Natural killer cell (primary cell): ENCODE measurements around the gene TRMT1. TPM values are rescaled to one million over a fixed set of nuclear protein-coding genes. Genes with fewer than 3 reads are reported as not detected.

Source experiments
- ATAC-seq, 3 donors: fragments of 150-1000 bp in 2 of 3; fragments of 200-7000 bp in 1 of 3; cut with Tn5 transposase; 1 replicate in 1 of 3; 2 replicates in 2 of 3; pipeline ENCODE4 v1.10.0; 2021; ENCODE audit warnings: mild to moderate bottlenecking in 2 of 3, moderate library complexity in 2 of 3
- DNase-seq, 2 donors: peaks; one replicate each; pipeline versions ENCODE4 v3.0.0 to v3.0.0-alpha.2; 2013 to 2021; ENCODE audit warnings: mixed read lengths in 1 of 2
- H3K27ac ChIP-seq: one replicate; pipeline ENCODE4 v1.5.1; 2013; ENCODE audit warnings: mild to moderate bottlenecking, low read length
- H3K27me3 ChIP-seq: one replicate; pipeline ENCODE4 v1.6.1; 2013; ENCODE audit warnings: low read length; ENCODE audit not compliant: control insufficient read depth, insufficient read depth
- H3K36me3 ChIP-seq: one replicate; pipeline ENCODE4 v1.6.1; 2013; ENCODE audit warnings: low read length; ENCODE audit not compliant: control insufficient read depth, insufficient read depth
- H3K4me1 ChIP-seq: one replicate; pipeline ENCODE4 v1.6.1; 2013; ENCODE audit warnings: low read length; ENCODE audit not compliant: control insufficient read depth, insufficient read depth
- H3K4me3 ChIP-seq: one replicate; pipeline ENCODE4 v1.5.1; 2013; ENCODE audit warnings: low read length
- H3K9me3 ChIP-seq: one replicate; pipeline ENCODE4 v1.6.1; 2013; ENCODE audit warnings: low read length; ENCODE audit not compliant: control insufficient read depth, insufficient read depth
- H3K27ac Mint-ChIP-seq, 2 donors: one replicate each; pipeline ENCODE4 v1.8.0; 2022; ENCODE audit warnings: mild to moderate bottlenecking in 2 of 2, mixed read lengths in 2 of 2, moderate library complexity in 1 of 2
- H3K27me3 Mint-ChIP-seq, 2 donors: one replicate each; pipeline ENCODE4 v1.8.0; 2022; ENCODE audit warnings: low read depth in 2 of 2, mixed read lengths in 2 of 2
- H3K36me3 Mint-ChIP-seq: one replicate; pipeline ENCODE4 v1.8.0; 2022; ENCODE audit warnings: mixed read lengths
- H3K4me1 Mint-ChIP-seq, 2 donors: one replicate each; pipeline ENCODE4 v1.8.0; 2022; ENCODE audit warnings: mixed read lengths in 2 of 2
- H3K4me3 Mint-ChIP-seq: one replicate; pipeline ENCODE4 v1.8.0; 2022; ENCODE audit warnings: mild to moderate bottlenecking, moderate library complexity, mixed read lengths
- H3K9me3 Mint-ChIP-seq, 2 donors: one replicate each; pipeline ENCODE4 v1.8.0; 2022; ENCODE audit warnings: mixed read lengths in 2 of 2
- WGBS: methylation state at CpG from one replicate; pipeline ENCODE4 v1.1.7; 2013; ENCODE audit warnings: missing lambda C conversion rate; ENCODE audit not compliant: insufficient coverage; 5-methylcytosine and 5-hydroxymethylcytosine counted together
- intact Hi-C: fragments of 100-400 bp; cut with micrococcal nuclease; formaldehyde crosslinking; loops from one replicate; pipeline ENCODE4 v1.14.2; 2022
- total RNA-seq, 4 donors: library from RNA; stranded (reverse); fragments of 120-200 nt in 1 of 4; gene quantifications; one replicate each; pipeline versions ENCODE4 v1.2.3 to v1.2.4, GENCODE V29; 2013 to 2022
- TF ChIP-seq, protein P1 (sequence below): fragments of 200-600 bp; IDR thresholded peaks from one replicate; pipeline ENCODE4 v1.8.0; 2022; ENCODE audit warnings: antibody characterized with exemption

The TRMT1 gene
- total RNA-seq, 3 donors from 2014 or later (not counting 1 experiment from before 2014, with no cell fraction given), result 33.8 to 48.5 (median 42.2) TPM

DNA sequence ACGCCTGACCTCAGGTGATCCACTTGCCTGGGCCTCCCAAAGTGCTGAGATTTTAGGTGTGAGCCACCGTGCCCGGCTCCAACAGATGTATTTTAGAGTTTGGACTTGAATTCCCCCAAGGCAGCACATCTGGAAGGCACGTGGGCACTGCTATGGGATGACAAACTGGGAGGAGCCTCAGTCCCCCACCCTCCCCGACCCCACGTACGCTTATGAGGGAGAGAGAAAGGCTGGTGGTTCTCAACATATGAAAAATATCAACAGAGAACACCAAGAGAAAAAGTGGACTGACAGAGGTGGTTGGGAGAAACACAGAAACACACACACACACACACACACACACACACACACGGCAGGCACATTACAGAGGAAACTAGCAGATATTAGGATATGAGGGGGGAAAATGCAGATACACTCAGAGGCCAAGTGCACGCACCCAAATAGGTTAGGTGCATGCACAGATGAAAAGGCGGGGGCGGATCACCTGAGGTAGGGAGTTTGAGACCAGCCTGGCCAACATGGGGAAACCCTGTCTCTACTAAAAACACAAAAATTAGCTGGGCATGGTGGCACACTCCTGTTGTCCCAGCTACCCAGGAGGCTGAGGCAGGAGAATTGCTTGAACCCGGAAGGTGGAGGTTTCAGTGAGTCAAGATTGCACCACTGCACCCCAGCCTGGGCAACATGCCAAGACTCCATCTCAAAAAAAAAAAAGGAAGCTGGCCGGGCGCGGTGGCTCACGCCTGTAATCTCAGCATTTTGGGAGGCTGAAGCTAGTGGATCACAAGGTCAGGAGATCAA, 30.4 kb upstream of the TRMT1 start:
- intact Hi-C loops, result no loop called here
- H3K27me3 Mint-ChIP-seq, result no peaks in the 10 kb centered on the region
- no peak for DNase-seq
- Histone ChIP-seq H3K9me3 (no peaks in the 10 kb centered on the region), H3K36me3 (peaks cover 17% of the 10 kb centered on the region), H3K4me3 (no peak overlapping the region), H3K27me3 (no peaks in the 10 kb centered on the region), H3K4me1 (peaks cover 24% of the 10 kb centered on the region), H3K27ac (no peak overlapping the region)
- TF ChIP-seq, protein P1, sequence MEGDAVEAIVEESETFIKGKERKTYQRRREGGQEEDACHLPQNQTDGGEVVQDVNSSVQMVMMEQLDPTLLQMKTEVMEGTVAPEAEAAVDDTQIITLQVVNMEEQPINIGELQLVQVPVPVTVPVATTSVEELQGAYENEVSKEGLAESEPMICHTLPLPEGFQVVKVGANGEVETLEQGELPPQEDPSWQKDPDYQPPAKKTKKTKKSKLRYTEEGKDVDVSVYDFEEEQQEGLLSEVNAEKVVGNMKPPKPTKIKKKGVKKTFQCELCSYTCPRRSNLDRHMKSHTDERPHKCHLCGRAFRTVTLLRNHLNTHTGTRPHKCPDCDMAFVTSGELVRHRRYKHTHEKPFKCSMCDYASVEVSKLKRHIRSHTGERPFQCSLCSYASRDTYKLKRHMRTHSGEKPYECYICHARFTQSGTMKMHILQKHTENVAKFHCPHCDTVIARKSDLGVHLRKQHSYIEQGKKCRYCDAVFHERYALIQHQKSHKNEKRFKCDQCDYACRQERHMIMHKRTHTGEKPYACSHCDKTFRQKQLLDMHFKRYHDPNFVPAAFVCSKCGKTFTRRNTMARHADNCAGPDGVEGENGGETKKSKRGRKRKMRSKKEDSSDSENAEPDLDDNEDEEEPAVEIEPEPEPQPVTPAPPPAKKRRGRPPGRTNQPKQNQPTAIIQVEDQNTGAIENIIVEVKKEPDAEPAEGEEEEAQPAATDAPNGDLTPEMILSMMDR, result no peak
- H3K4me1 Mint-ChIP-seq, result peaks cover 21 to 42% of the 10 kb centered on the region in 2 donors
- H3K4me3 Mint-ChIP-seq, result no peak overlapping the region
- no peaks in the 10 kb centered on the region for H3K36me3 Mint-ChIP-seq
- WGBS, result 78% methylated on average over 12 of the region's 16 CpGs
- H3K27ac Mint-ChIP-seq, result no peak overlapping the region
- ATAC-seq, result no peak
- H3K9me3 Mint-ChIP-seq, result no peaks in the 10 kb centered on the region

DNA sequence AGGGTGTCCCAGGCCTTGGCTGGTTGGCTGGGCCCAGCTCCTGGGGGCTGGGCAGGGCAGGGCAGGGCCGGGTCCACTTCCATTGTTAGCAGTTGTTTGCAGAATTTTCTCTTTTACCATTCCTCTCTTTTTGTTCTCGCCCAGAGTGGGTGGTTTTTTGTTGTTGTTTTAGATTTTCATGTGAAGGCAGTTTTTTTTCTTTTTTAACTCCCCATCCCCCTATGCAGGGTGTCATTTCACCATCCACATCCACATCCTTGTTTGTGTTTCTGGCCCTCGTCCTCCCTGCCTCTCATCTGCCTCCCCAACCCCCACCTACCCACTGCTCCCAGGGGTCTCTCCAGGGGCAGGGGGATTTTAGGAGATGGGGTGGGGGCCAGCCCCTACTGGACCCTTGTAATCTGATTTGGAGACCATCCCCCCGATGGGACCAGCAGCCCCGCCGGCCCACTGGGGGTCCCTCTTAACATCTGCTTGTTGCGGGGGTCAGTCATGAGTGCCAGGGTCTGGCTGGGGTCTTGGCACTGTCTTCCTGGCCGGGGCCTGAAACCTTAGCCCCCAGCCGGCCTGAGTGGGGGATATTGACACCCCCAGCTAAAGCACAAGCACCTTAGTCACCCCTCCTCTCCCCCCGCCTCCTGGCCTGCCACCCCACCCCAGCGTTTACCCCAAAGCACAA, 23.2 kb upstream of the TRMT1 start:
- Mint-ChIP-seq H3K9me3 (no peaks in the 10 kb centered on the region), H3K27me3 (no peaks in the 10 kb centered on the region), H3K4me1 (no peaks in the 10 kb centered on the region), H3K27ac (no peak overlapping the region), H3K4me3 (no peak overlapping the region), H3K36me3 (no peaks in the 10 kb centered on the region)
- intact Hi-C loops, result no loop called here
- ATAC-seq (no peak), DNase-seq (no peak)
- no peaks in the 10 kb centered on the region for H3K27me3 ChIP-seq
- H3K4me3 ChIP-seq, result no peak overlapping the region
- TF ChIP-seq, protein P1, result no peak
- no peaks in the 10 kb centered on the region for H3K4me1 ChIP-seq
- H3K36me3 ChIP-seq, result peaks cover 46% of the 10 kb centered on the region
- H3K27ac ChIP-seq, result no peak overlapping the region
- no peaks in the 10 kb centered on the region for H3K9me3 ChIP-seq
- WGBS, result 89% methylated on average over 10 of the region's 11 CpGs

DNA sequence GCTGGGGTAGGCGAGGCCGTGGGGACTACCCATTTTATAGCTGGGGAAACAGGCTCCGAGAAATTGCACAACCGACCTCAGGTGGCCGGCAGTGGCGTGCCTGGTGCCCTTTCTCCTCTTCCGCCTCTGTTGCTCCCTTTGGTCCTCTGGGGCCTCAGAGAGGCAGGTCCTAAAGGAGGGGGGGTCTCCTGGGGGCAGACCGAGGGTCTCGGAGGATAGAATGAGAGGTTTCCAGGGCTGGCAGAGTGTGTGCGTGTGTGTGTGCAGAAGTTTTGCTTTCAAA, 22.3 kb upstream of the TRMT1 start:
- no peak overlapping the region for H3K27ac Mint-ChIP-seq
- ATAC-seq, result no peak
- Histone ChIP-seq H3K27me3 (no peaks in the 10 kb centered on the region), H3K4me1 (no peaks in the 10 kb centered on the region), H3K36me3 (peaks cover 38% of the 10 kb centered on the region), H3K4me3 (no peak overlapping the region), H3K9me3 (no peaks in the 10 kb centered on the region), H3K27ac (no peak overlapping the region)
- DNase-seq, result no peak
- H3K36me3 Mint-ChIP-seq, result no peaks in the 10 kb centered on the region
- no peaks in the 10 kb centered on the region for H3K27me3 Mint-ChIP-seq
- TF ChIP-seq, protein P1, result no peak
- no peaks in the 10 kb centered on the region for H3K9me3 Mint-ChIP-seq
- intact Hi-C loops, result no loop called here
- 92% methylated on average over 10 of the region's 10 CpGs for WGBS
- no peaks in the 10 kb centered on the region for H3K4me1 Mint-ChIP-seq
- no peak overlapping the region for H3K4me3 Mint-ChIP-seq
